LNCAP (cell line): ENCODE data around the gene BLID.

Experiments used
- CTCF ChIP-seq: fragments of 450-650 bp; IDR thresholded peaks from 2 replicates; pipeline ENCODE4 v1.5.1; 2017; ENCODE audit warnings: mild to moderate bottlenecking

BLID gene

DNA sequence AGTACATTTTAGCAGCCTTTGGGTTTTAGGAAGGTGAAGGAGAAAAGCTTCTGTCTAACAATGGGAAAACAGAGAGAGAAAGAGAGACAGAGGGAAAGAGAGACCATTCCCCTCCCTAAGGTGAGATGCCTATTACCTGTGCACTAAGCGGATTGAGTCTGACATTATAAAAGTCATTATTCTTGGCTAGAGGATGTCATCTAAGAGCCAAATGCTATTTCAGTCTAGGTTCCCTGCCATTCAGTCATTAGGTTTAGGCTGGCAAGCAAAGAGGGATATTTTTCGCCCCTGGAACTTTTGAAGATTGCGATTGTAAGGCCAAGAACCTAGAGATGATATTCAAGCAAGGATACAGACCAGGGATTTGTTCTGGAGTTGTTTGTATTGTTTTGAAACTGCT lies 7.2 kb downstream of the BLID start:
- TF ChIP-seq CTCF = no peak

DNA sequence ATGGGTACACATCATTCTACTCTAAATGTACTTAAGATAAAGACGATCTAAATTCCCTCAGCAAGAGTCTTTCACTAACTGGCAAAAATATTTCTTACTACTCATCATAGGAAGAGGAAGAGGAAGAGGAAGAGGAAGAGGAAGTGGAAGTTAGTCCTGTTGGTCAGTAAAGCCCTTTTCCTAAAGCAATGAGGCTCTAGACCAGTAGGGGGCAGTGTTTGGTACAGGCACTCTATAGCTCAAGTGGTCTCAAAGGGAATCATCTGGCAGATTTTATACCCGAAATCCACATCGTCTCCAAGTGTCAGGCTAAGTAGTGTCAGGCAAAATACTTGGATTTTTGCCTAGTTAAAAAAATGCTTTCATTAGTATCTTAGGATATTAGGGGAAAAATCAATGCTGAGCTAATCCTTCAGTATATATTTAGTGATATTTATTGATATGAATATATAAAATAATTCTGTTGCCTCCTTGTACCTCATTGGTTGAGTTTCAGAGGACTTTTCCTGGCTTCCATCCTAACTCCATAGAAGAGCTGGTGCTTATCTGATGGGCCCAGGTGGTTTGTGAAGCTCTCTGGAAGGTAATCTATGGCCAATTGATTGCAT lies 7.7 kb downstream of the BLID start:
- TF ChIP-seq CTCF = peak; percentile 61

- no peak for TF ChIP-seq CTCF
Observed at GRCh38 chr11:122107566-122107965, 8.4 kb downstream of the BLID start.

- TF ChIP-seq CTCF = no peak
Observed at GRCh38 chr11:122107045-122107444, 9.0 kb downstream of the BLID start.

GRCh38 chr11:122105044-122105758 lies 10.8 kb downstream of the BLID start:
- no peak for TF ChIP-seq CTCF

GRCh38 chr11:122104341-122104740 lies 11.7 kb downstream of the BLID start:
- TF ChIP-seq CTCF = no peak

- no peak for TF ChIP-seq CTCF
Observed at GRCh38 chr11:122103726-122104125, 12.3 kb downstream of the BLID start.
